22Rv1 (cell line): ENCODE data around the gene TMED10.

Source experiments
- H3K27ac ChIP-seq: fragments of 450-650 bp; 2 replicates; pipeline ENCODE4 v1.5.1; 2017
- CTCF ChIP-seq: fragments of 450-650 bp; IDR thresholded peaks from 2 replicates; pipeline ENCODE4 v1.5.1; 2017; ENCODE audit warnings: mild to moderate bottlenecking
- ZFX ChIP-seq: fragments of 450-650 bp; IDR thresholded peaks from 2 replicates; pipeline ENCODE4 v1.6.1; 2017; ENCODE audit warnings: antibody characterized with exemption, borderline replicate concordance

Gene TMED10

GRCh38 chr14:75202657-75203056 lies 26.2 kb upstream of the TMED10 start:
- TF ChIP-seq CTCF = no peak
- TF ChIP-seq ZFX = no peak
- no peak overlapping the region for H3K27ac ChIP-seq

DNA sequence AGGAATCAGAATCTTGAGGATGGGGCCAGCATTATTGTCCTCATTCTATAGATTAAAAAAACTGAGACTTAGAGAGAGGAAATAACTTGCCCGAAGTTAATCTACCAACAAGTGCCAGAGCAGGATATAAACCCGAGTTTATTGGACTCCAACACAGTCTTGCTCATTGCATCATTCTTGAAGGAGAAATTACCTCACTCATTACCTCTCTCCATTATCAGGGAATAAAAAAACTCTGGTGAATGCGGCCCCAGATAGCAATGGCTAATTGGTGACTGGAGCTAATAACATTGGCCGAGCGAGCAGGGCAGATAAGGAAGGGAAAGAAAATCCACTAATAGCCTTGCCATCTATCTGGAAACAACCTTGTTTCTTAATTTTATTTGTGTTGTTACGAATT lies 24.7 kb upstream of the TMED10 start:
- TF ChIP-seq CTCF (no peak), ZFX (no peak)
- H3K27ac ChIP-seq = peak overlapping the region; percentile 69

- TF ChIP-seq CTCF (no peak), ZFX (no peak)
- H3K27ac ChIP-seq = peak overlapping the region; percentile 69
Observed at GRCh38 chr14:75200451-75200850, 24.0 kb upstream of the TMED10 start.

- no peak overlapping the region for H3K27ac ChIP-seq
- TF ChIP-seq ZFX (no peak), CTCF (no peak)
Observed at GRCh38 chr14:75198291-75198933, 22.0 kb upstream of the TMED10 start.

- no peak overlapping the region for H3K27ac ChIP-seq
- TF ChIP-seq CTCF (no peak), ZFX (no peak)
Observed at GRCh38 chr14:75197338-75197737, 20.9 kb upstream of the TMED10 start.

- TF ChIP-seq CTCF (no peak), ZFX (no peak)
- H3K27ac ChIP-seq = no peak overlapping the region
Observed at GRCh38 chr14:75196468-75196867, 20.1 kb upstream of the TMED10 start.

- no peak overlapping the region for H3K27ac ChIP-seq
- TF ChIP-seq ZFX (no peak), CTCF (no peak)
Observed at GRCh38 chr14:75196064-75196463, 19.7 kb upstream of the TMED10 start.
